ENCODE measurements around the gene ARHGEF4.

ARHGEF4 gene

GRCh38 chr2:130921164-130921476 is 84.4 kb downstream of the ARHGEF4 start:
- ATAC-seq (no peak), DNase-seq (no peak)
- no peaks in the 10 kb centered on the region for H3K9me3 Mint-ChIP-seq
- H3K4me3 Mint-ChIP-seq = no peak overlapping the region
- H3K27ac Mint-ChIP-seq = no peak overlapping the region
- peaks cover 30% of the 10 kb centered on the region for H3K27me3 Mint-ChIP-seq
- no peaks in the 10 kb centered on the region for H3K4me1 Mint-ChIP-seq

- ATAC-seq = no peak
- Mint-ChIP-seq H3K4me1 (no peaks in the 10 kb centered on the region), H3K27ac (no peak overlapping the region)
Observed at GRCh38 chr2:130922417-130922816, 85.7 kb downstream of the ARHGEF4 start.

GRCh38 chr2:130928385-130928784 is 91.7 kb downstream of the ARHGEF4 start:
- no peak for ATAC-seq
- Mint-ChIP-seq H3K4me1 (no peaks in the 10 kb centered on the region), H3K9me3 (peaks cover 12 to 21% of the 10 kb centered on the region in 2 donors), H3K27ac (no peak overlapping the region), H3K4me3 (no peak overlapping the region), H3K27me3 (peaks cover 35% of the 10 kb centered on the region)
- DNase-seq = no peak

More at GRCh38 chr2:130922417-130922816, 85.7 kb downstream of the ARHGEF4 start:
- H3K4me3 Mint-ChIP-seq = no peak overlapping the region
- DNase-seq = no peak
- peaks cover 17% of the 10 kb centered on the region for H3K27me3 Mint-ChIP-seq
- H3K9me3 Mint-ChIP-seq = peaks cover 0 to 8% of the 10 kb centered on the region in 2 donors

- Mint-ChIP-seq H3K4me1 (no peaks in the 10 kb centered on the region), H3K9me3 (peaks cover 12 to 21% of the 10 kb centered on the region in 2 donors), H3K4me3 (no peak overlapping the region), H3K27me3 (peaks cover 33% of the 10 kb centered on the region), H3K27ac (no peak overlapping the region)
- ATAC-seq (no peak), DNase-seq (no peak)
Observed at GRCh38 chr2:130930740-130931659, 94.3 kb downstream of the ARHGEF4 start.

- Mint-ChIP-seq H3K4me1 (no peaks in the 10 kb centered on the region), H3K27ac (no peak overlapping the region), H3K9me3 (peaks cover 10 to 11% of the 10 kb centered on the region in 2 donors), H3K4me3 (no peak overlapping the region), H3K27me3 (peaks cover 26% of the 10 kb centered on the region)
- DNase-seq (no peak), ATAC-seq (no peak)
Observed at GRCh38 chr2:130933501-130933900, 96.8 kb downstream of the ARHGEF4 start.

- Mint-ChIP-seq H3K27ac (no peak overlapping the region), H3K27me3 (peaks cover 6% of the 10 kb centered on the region), H3K4me1 (no peaks in the 10 kb centered on the region), H3K9me3 (peaks cover 7 to 12% of the 10 kb centered on the region in 2 donors), H3K4me3 (no peak overlapping the region)
- no peak for DNase-seq
- ATAC-seq = no peak
Observed at GRCh38 chr2:130936451-130936850, 99.7 kb downstream of the ARHGEF4 start.

GRCh38 chr2:130947967-130948366 is 111.3 kb downstream of the ARHGEF4 start:
- peaks cover 30 to 41% of the 10 kb centered on the region in 2 donors for H3K9me3 Mint-ChIP-seq
- no peak overlapping the region for H3K27ac Mint-ChIP-seq
- no peaks in the 10 kb centered on the region for H3K27me3 Mint-ChIP-seq
- ATAC-seq (no peak), DNase-seq (no peak)
- H3K4me1 Mint-ChIP-seq = peaks cover 17% of the 10 kb centered on the region
- no peak overlapping the region for H3K4me3 Mint-ChIP-seq

- Mint-ChIP-seq H3K27ac (no peak overlapping the region), H3K27me3 (no peaks in the 10 kb centered on the region), H3K9me3 (peaks cover 18 to 38% of the 10 kb centered on the region in 2 donors), H3K4me1 (peaks cover 17% of the 10 kb centered on the region), H3K4me3 (no peak overlapping the region)
- DNase-seq (no peak), ATAC-seq (no peak)
Observed at GRCh38 chr2:130949954-130950353, 113.2 kb downstream of the ARHGEF4 start.

- ATAC-seq (no peak), DNase-seq (no peak)
- Mint-ChIP-seq H3K27ac (peak overlapping the region in 1 of 2 donors; percentile 85), H3K27me3 (no peaks in the 10 kb centered on the region), H3K9me3 (peaks cover 17 to 38% of the 10 kb centered on the region in 2 donors), H3K4me1 (peaks cover 17% of the 10 kb centered on the region), H3K4me3 (no peak overlapping the region)
Observed at GRCh38 chr2:130951018-130951417, 114.3 kb downstream of the ARHGEF4 start.

GRCh38 chr2:130954873-130955272 is 118.2 kb downstream of the ARHGEF4 start:
- peaks cover 22% of the 10 kb centered on the region for H3K4me1 Mint-ChIP-seq
- peaks cover 17 to 31% of the 10 kb centered on the region in 2 donors for H3K9me3 Mint-ChIP-seq
- H3K27me3 Mint-ChIP-seq = peaks cover 16% of the 10 kb centered on the region
- no peak overlapping the region for H3K27ac Mint-ChIP-seq
- ATAC-seq = no peak
- H3K4me3 Mint-ChIP-seq = no peak overlapping the region
- no peak for DNase-seq

- ATAC-seq (no peak), DNase-seq (no peak)
- peaks cover 8 to 21% of the 10 kb centered on the region in 2 donors for H3K9me3 Mint-ChIP-seq
- H3K27me3 Mint-ChIP-seq = peaks cover 41% of the 10 kb centered on the region
- no peak overlapping the region for H3K4me3 Mint-ChIP-seq
- peaks cover 5% of the 10 kb centered on the region for H3K4me1 Mint-ChIP-seq
- H3K27ac Mint-ChIP-seq = no peak overlapping the region
Observed at GRCh38 chr2:130957915-130958314, 121.2 kb downstream of the ARHGEF4 start.

GRCh38 chr2:130963196-130963848 is 126.6 kb downstream of the ARHGEF4 start:
- DNase-seq = no peak
- no peaks in the 10 kb centered on the region for H3K9me3 Mint-ChIP-seq
- no peak overlapping the region for H3K27ac Mint-ChIP-seq
- peak; percentile 21 for ATAC-seq
- peaks cover 18% of the 10 kb centered on the region for H3K4me1 Mint-ChIP-seq
- H3K27me3 Mint-ChIP-seq = peaks cover 77% of the 10 kb centered on the region
- H3K4me3 Mint-ChIP-seq = no peak overlapping the region

- no peak for DNase-seq
- Mint-ChIP-seq H3K27me3 (peaks cover 69% of the 10 kb centered on the region), H3K27ac (no peak overlapping the region), H3K9me3 (no peaks in the 10 kb centered on the region), H3K4me1 (peaks cover 18% of the 10 kb centered on the region), H3K4me3 (peak overlapping the region; percentile 73 to 85)
- ATAC-seq = peak; percentile 62
Observed at GRCh38 chr2:130963849-130964793, 127.4 kb downstream of the ARHGEF4 start.

GRCh38 chr2:130964931-130965330 is 128.2 kb downstream of the ARHGEF4 start:
- no peaks in the 10 kb centered on the region for H3K9me3 Mint-ChIP-seq
- no peak for ATAC-seq
- peaks cover 68% of the 10 kb centered on the region for H3K27me3 Mint-ChIP-seq
- peaks cover 18% of the 10 kb centered on the region for H3K4me1 Mint-ChIP-seq
- H3K27ac Mint-ChIP-seq = no peak overlapping the region
- no peak for DNase-seq
- peak overlapping the region; percentile 73 to 85 for H3K4me3 Mint-ChIP-seq

- no peaks in the 10 kb centered on the region for H3K9me3 Mint-ChIP-seq
- no peak overlapping the region for H3K4me3 Mint-ChIP-seq
- ATAC-seq (no peak), DNase-seq (no peak)
- no peak overlapping the region for H3K27ac Mint-ChIP-seq
- peaks cover 59% of the 10 kb centered on the region for H3K27me3 Mint-ChIP-seq
- H3K4me1 Mint-ChIP-seq = peaks cover 18% of the 10 kb centered on the region
Observed at GRCh38 chr2:130966149-130966774, 129.5 kb downstream of the ARHGEF4 start.
